Fibroblast of skin of abdomen (primary cell): ENCODE measurements around the gene SLITRK1.

ENCODE experiments used
- DNase-seq: peaks from one replicate; pipeline ENCODE4 v3.0.0-alpha.2; 2013

The SLITRK1 gene

GRCh38 chr13:83865161-83866137 lies 16.8 kb downstream of the SLITRK1 start:
- no peak for DNase-seq

GRCh38 chr13:83853771-83854170 lies 28.5 kb downstream of the SLITRK1 start:
- no peak for DNase-seq

GRCh38 chr13:83845106-83845505 lies 37.2 kb downstream of the SLITRK1 start:
- DNase-seq, result peak; percentile 64

GRCh38 chr13:83839146-83839545 lies 43.1 kb downstream of the SLITRK1 start:
- DNase-seq, result no peak

GRCh38 chr13:83831796-83832195 lies 50.5 kb downstream of the SLITRK1 start:
- no peak for DNase-seq

GRCh38 chr13:83829810-83830209 lies 52.5 kb downstream of the SLITRK1 start:
- DNase-seq, result no peak

DNA sequence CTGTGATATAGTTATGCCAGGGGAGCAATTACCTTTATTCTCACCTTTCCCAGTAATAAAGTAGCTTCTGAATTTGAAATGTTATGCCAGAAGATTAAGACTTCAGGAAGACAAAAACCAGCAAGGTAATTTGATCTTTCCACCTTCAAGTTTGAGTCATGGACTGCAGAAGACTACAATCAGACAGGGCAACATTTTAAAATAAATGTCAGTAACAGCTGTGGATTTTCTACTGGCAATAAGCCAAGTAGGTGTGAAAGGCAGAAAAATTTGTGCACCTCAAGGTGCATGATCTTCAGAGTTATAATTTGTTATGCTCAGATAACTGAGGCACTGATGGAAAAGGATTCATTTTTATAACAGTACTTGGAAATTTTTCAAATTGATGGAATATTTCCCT lies 54.9 kb downstream of the SLITRK1 start:
- no peak for DNase-seq
